Right lobe of liver (tissue), 6 donors: Measurements from ENCODE around the gene ESF1. TPM values are rescaled to one million over a fixed set of nuclear protein-coding genes. Genes with fewer than 3 reads are reported as not detected.

ENCODE experiments used
- ATAC-seq, 4 donors: fragments of 200-7000 bp; cut with Tn5 transposase; one replicate each; pipeline ENCODE4 v1.9.1; 2020; ENCODE audit warnings: mild to moderate bottlenecking in 4 of 4, moderate library complexity in 4 of 4
- DNase-seq, 3 donors: peaks; one replicate each; pipeline ENCODE4 v3.0.0-alpha.2; 2020
- H3K27ac ChIP-seq, 3 donors: fragments of 200-600 bp; one replicate each; pipeline ENCODE4 v1.8.0; 2022
- H3K27me3 ChIP-seq, 2 donors: fragments of 200-600 bp; one replicate each; pipeline ENCODE4 v1.8.0; 2022
- H3K36me3 ChIP-seq, 4 donors: fragments of 200-600 bp; sonication (generic) in 1 of 4; one replicate each; pipeline versions ENCODE4 v1.5.1 to v1.8.0; 2017 to 2022; ENCODE audit warnings: control low read depth in 1 of 4
- H3K4me1 ChIP-seq, 4 donors: fragments of 200-600 bp; sonication (generic) in 1 of 4; one replicate each; pipeline versions ENCODE4 v1.5.1 to v1.8.0; 2017 to 2022; ENCODE audit warnings: control low read depth in 1 of 4
- H3K4me3 ChIP-seq, 3 donors: fragments of 200-600 bp; one replicate each; pipeline ENCODE4 v1.8.0; 2022
- H3K9me3 ChIP-seq, 4 donors: fragments of 200-600 bp; sonication (generic) in 1 of 4; one replicate each; pipeline versions ENCODE4 v1.5.1 to v1.8.0; 2017 to 2022; ENCODE audit warnings: control low read depth in 1 of 4
- POLR2A ChIP-seq: fragments of 450-650 bp; IDR thresholded peaks from one replicate; pipeline ENCODE4 v1.6.1; 2017; ENCODE audit warnings: antibody characterized with exemption, mild to moderate bottlenecking
- WGBS: methylation state at CpG from one replicate; pipeline ENCODE4 v1.1.6; 2018; ENCODE audit warnings: low coverage, low lambda C conversion rate; ENCODE audit not compliant: insufficient coverage; ENCODE audit errors: missing lambda C conversion rate; 5-methylcytosine and 5-hydroxymethylcytosine counted together
- intact Hi-C, 2 donors: fragments of 100-400 bp; cut with DNase I; formaldehyde crosslinking; loops; one replicate each; pipeline versions ENCODE4 v1.11.2 to v1.14.1; 2022
- total RNA-seq, 6 experiments: library from RNA; depleted of rRNA in 2 of 6; stranded (reverse); fragments of >200 nt in 2 of 6; fragmentation: NEBNext Ultra II Directional in 3 of 6; extraction: Animal tissue kit (Norgen Biotek cat#: 25700) in 3 of 6; gene quantifications; one replicate each; pipeline versions ENCODE4 v1.1.0 to v1.2.4, GENCODE V29; 2016 to 2023
- TF ChIP-seq, protein P1 (sequence below), 4 donors: fragments of 200-600 bp in 3 of 4; fragments of 450-650 bp in 1 of 4; IDR thresholded peaks; one replicate each; pipeline versions ENCODE4 v1.5.1 to v1.8.0; 2016 to 2022; ENCODE audit warnings: antibody characterized with exemption in 4 of 4, mild to moderate bottlenecking in 2 of 4
- donor health status: DM: no; HTN: yes; CAD: no.
- donor health status: DM: no; HTN: no; CAD: no.
- donor health status: DM: no; HTN: no; CAD: no.
- donor health status: DM: no; HTN: yes; CAD: no.
- donor health status: DM: no; HTN: yes; CAD: no.

Gene ESF1
- total RNA-seq, 6 experiments from 2014 or later = 4.4 to 8.9 (median 6.9) TPM

DNA sequence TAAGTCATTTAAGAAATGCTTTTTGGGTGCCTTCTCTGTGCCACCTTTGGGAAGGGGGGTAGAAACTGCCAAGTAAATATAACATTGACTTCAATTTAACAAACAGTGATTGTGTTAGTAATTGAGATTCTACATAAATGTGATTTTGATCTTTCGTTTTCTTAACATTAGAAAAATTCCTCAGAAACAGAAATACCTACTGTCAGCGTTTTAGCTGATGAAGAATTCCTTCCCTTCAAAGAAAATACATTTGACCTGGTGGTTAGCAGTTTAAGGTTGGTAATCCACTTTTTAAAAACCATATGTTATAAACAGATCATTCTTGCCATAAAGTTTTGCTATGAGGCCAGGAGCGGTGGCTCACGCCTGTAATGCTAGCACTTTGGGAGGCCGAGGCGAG lies 9.9 kb upstream of the ESF1 start:
- H3K27me3 ChIP-seq = no peaks in the 10 kb centered on the region
- ATAC-seq = no peak
- H3K4me1 ChIP-seq = peaks cover 0 to 11% (median under 1%) of the 10 kb centered on the region in 4 donors
- intact Hi-C loops = no loop called here
- DNase-seq = no peak
- no peaks in the 10 kb centered on the region for H3K9me3 ChIP-seq
- TF ChIP-seq, protein P1, sequence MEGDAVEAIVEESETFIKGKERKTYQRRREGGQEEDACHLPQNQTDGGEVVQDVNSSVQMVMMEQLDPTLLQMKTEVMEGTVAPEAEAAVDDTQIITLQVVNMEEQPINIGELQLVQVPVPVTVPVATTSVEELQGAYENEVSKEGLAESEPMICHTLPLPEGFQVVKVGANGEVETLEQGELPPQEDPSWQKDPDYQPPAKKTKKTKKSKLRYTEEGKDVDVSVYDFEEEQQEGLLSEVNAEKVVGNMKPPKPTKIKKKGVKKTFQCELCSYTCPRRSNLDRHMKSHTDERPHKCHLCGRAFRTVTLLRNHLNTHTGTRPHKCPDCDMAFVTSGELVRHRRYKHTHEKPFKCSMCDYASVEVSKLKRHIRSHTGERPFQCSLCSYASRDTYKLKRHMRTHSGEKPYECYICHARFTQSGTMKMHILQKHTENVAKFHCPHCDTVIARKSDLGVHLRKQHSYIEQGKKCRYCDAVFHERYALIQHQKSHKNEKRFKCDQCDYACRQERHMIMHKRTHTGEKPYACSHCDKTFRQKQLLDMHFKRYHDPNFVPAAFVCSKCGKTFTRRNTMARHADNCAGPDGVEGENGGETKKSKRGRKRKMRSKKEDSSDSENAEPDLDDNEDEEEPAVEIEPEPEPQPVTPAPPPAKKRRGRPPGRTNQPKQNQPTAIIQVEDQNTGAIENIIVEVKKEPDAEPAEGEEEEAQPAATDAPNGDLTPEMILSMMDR (IDR thresholded peaks at IDR 0.05) = no peak
- no peak for TF ChIP-seq POLR2A
- no peak overlapping the region for H3K4me3 ChIP-seq
- no peak overlapping the region for H3K27ac ChIP-seq
- WGBS = 95% methylated on average over 6 of the region's 6 CpGs
- H3K36me3 ChIP-seq = peaks cover 0 to 56% (median 23%) of the 10 kb centered on the region in 4 donors

DNA sequence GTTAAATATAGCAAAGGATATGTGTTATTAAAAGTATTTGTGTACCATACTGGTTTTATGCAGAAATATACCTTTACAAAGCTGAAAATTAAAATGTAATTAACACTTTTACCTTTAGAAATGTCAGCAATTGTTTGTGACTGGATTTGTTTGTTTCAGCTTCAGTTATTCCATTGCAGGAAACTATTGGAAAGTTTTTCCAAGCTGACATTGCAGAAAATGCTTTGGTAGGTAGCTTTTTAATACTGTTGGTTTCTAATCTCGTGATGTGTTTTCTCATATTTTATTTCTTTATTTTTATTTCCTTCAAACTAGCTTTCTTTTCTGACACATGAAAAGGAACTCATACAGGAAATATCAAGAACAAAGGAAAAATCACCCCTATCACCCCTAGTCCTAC lies 8.3 kb upstream of the ESF1 start:
- Histone ChIP-seq H3K27ac (no peak overlapping the region), H3K36me3 (peaks cover 0 to 49% (median 22%) of the 10 kb centered on the region in 4 donors), H3K4me1 (peaks cover 0 to 13% (median 2%) of the 10 kb centered on the region in 4 donors), H3K4me3 (no peak overlapping the region), H3K9me3 (no peaks in the 10 kb centered on the region), H3K27me3 (no peaks in the 10 kb centered on the region)
- ATAC-seq (no peak), DNase-seq (no peak)
- TF ChIP-seq, protein P1 (IDR thresholded peaks at IDR 0.05) = no peak
- TF ChIP-seq POLR2A = no peak
- intact Hi-C loops = no loop called here
- WGBS = 92% methylated on average over 1 of the region's 1 CpG

DNA sequence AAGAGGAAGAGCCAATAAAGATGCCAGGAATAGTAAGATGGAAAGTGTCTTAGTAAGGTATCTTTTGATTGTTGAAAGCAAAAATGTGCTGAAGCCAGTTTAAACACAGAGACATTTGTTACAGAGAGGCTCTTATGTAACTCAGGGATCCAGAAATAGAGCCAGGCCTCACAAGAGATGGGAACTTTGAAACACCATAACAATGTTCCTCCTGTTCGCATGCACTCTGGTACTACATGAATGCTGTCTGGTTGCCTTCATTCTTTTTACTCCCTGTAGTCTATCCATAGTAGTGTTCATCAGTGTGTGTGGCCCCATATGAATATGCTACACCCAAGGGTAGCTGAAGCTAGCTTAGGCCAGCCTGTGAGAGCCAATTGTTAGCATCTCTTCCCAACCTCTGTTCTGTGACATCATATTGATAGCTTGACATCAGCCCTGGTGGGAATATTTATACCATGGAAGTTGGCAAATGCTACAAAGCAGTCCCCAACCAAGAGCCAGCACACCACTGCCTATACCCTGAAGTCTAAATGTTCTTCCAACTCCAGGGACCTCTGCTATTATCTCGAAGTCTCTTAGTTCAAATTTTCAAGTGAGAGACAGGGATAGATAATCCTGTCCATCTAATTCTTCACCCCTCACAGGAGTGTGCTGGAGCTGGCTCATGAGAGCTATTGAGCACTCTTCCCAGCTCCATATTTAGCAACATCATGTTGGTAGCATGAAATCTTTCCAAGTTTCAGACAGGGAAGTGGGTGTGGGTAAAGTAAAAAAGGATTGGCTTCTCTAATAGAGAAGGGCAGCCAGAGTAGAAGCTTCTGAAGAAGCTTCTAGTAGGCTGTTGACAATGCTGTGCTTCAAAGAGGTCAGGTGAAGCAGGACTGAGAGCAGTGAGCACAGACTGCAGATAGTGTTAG lies 7.1 kb upstream of the ESF1 start:
- H3K27me3 ChIP-seq = no peaks in the 10 kb centered on the region
- no peak overlapping the region for H3K27ac ChIP-seq
- H3K9me3 ChIP-seq = no peaks in the 10 kb centered on the region
- 75% methylated on average over 2 of the region's 2 CpGs for WGBS
- DNase-seq = no peak
- peak in 1 of 4 donors; percentile 20 for ATAC-seq
- no peak overlapping the region for H3K4me3 ChIP-seq
- no peak for TF ChIP-seq POLR2A
- TF ChIP-seq, protein P1 (IDR thresholded peaks at IDR 0.05) = no peak
- intact Hi-C loops = no loop called here
- H3K4me1 ChIP-seq = peaks cover 0 to 23% (median 6%) of the 10 kb centered on the region in 4 donors
- H3K36me3 ChIP-seq = peaks cover 0 to 48% (median 19%) of the 10 kb centered on the region in 4 donors

DNA sequence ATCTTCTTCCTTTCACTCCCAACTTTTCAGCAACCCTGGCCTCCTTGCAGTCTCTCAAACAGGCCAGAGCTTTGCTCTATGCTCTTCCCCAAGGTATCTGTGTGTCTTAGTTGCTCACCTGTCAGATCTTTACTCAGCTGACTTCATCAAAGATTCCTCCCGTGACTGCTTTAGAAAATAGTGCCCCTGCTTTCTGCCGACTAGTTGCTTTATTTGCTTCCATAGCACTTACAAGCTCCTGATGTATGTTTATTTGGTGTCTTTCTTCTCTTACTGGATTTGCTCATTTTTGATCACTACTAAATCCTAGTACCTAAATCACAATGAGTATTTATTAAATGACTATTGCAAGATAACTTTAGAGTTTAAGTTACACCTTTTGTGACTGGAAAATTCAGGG lies 6.0 kb upstream of the ESF1 start:
- TF ChIP-seq, protein P1 (IDR thresholded peaks at IDR 0.05) = no peak
- TF ChIP-seq POLR2A = no peak

More for the DNA sequence above, 6.0 kb upstream of the ESF1 start:
- peaks cover 0 to 32% (median 10%) of the 10 kb centered on the region in 4 donors for H3K4me1 ChIP-seq
- peaks cover 0 to 38% (median 16%) of the 10 kb centered on the region in 4 donors for H3K36me3 ChIP-seq
- H3K9me3 ChIP-seq = no peaks in the 10 kb centered on the region
- H3K27ac ChIP-seq = no peak overlapping the region
- 85% methylated on average over 2 of the region's 2 CpGs for WGBS
- H3K4me3 ChIP-seq = no peak overlapping the region
- DNase-seq (no peak), ATAC-seq (no peak)
- H3K27me3 ChIP-seq = no peaks in the 10 kb centered on the region
- intact Hi-C loops = no loop called here
